ENCODE data around the gene SLC8A1. TPM values are rescaled to one million over a fixed set of nuclear protein-coding genes. Genes with fewer than 3 reads are reported as not detected.

The SLC8A1 gene
- total and polyA plus RNA-seq, 2 experiments from 2014 or later, result 103 to 682 TPM

- DNase-seq (ENCODE audit: low read depth in 1 of 2, low spot score in 1 of 2), result peak in 1 of 2 donors; percentile 52
- peaks cover 2% of the 10 kb centered on the region for H3K36me3 ChIP-seq
- peaks cover 24% of the 10 kb centered on the region for H3K4me1 ChIP-seq (ENCODE audit: low read depth)
- TF ChIP-seq CTCF (IDR thresholded peaks at IDR 0.05; ENCODE audit: low read depth, low read length), result no peak
- peak overlapping the region; percentile 44 for H3K27ac ChIP-seq
- H3K27me3 ChIP-seq, result no peaks in the 10 kb centered on the region
- H3K4me3 ChIP-seq, result no peak overlapping the region
- H3K9me3 ChIP-seq (ENCODE audit: low read depth), result peaks cover 3% of the 10 kb centered on the region
Measured at GRCh38 chr2:40218679-40219078, 233.2 kb downstream of the SLC8A1 start.

GRCh38 chr2:40213619-40214018 is 238.3 kb downstream of the SLC8A1 start:
- no peak overlapping the region for H3K4me3 ChIP-seq
- DNase-seq (ENCODE audit: low read depth in 1 of 2, low spot score in 1 of 2), result no peak
- H3K27ac ChIP-seq, result peak overlapping the region; percentile 70
- peaks cover 2% of the 10 kb centered on the region for H3K4me1 ChIP-seq (ENCODE audit: low read depth)
- no peaks in the 10 kb centered on the region for H3K27me3 ChIP-seq
- peaks cover 3% of the 10 kb centered on the region for H3K9me3 ChIP-seq (ENCODE audit: low read depth)
- TF ChIP-seq CTCF (IDR thresholded peaks at IDR 0.05; ENCODE audit: low read depth, low read length), result no peak
- H3K36me3 ChIP-seq, result no peaks in the 10 kb centered on the region

- peak overlapping the region; percentile 70 for H3K27ac ChIP-seq
- TF ChIP-seq CTCF (IDR thresholded peaks at IDR 0.05; ENCODE audit: low read depth, low read length), result peak; percentile 53
- H3K4me1 ChIP-seq (ENCODE audit: low read depth), result no peaks in the 10 kb centered on the region
- peak in 1 of 2 donors; percentile 42 for DNase-seq (ENCODE audit: low read depth in 1 of 2, low spot score in 1 of 2)
- H3K36me3 ChIP-seq, result no peaks in the 10 kb centered on the region
- no peak overlapping the region for H3K4me3 ChIP-seq
- H3K27me3 ChIP-seq, result no peaks in the 10 kb centered on the region
- peaks cover 3% of the 10 kb centered on the region for H3K9me3 ChIP-seq (ENCODE audit: low read depth)
Measured at GRCh38 chr2:40213071-40213470, 238.8 kb downstream of the SLC8A1 start.

- Histone ChIP-seq H3K4me3 (no peak overlapping the region), H3K27ac (peak overlapping the region; percentile 26), H3K4me1 (ENCODE audit: low read depth) (no peaks in the 10 kb centered on the region), H3K27me3 (no peaks in the 10 kb centered on the region), H3K9me3 (ENCODE audit: low read depth) (no peaks in the 10 kb centered on the region), H3K36me3 (no peaks in the 10 kb centered on the region)
- DNase-seq (ENCODE audit: low read depth in 1 of 2, low spot score in 1 of 2), result no peak
- TF ChIP-seq CTCF (IDR thresholded peaks at IDR 0.05; ENCODE audit: low read depth, low read length), result no peak
Measured at GRCh38 chr2:40210968-40211353, 240.9 kb downstream of the SLC8A1 start.

- H3K27me3 ChIP-seq, result no peaks in the 10 kb centered on the region
- peak overlapping the region; percentile 26 for H3K27ac ChIP-seq
- H3K4me3 ChIP-seq, result no peak overlapping the region
- no peaks in the 10 kb centered on the region for H3K9me3 ChIP-seq (ENCODE audit: low read depth)
- TF ChIP-seq CTCF (IDR thresholded peaks at IDR 0.05; ENCODE audit: low read depth, low read length), result no peak
- no peaks in the 10 kb centered on the region for H3K4me1 ChIP-seq (ENCODE audit: low read depth)
- no peak for DNase-seq (ENCODE audit: low read depth in 1 of 2, low spot score in 1 of 2)
- H3K36me3 ChIP-seq, result no peaks in the 10 kb centered on the region
Measured at GRCh38 chr2:40210344-40210967, 241.4 kb downstream of the SLC8A1 start.
